CD4-positive, alpha-beta T cell treated with Interleukin-6 at 100 ng/mL for 8 hours (primary cell): ENCODE measurements around the gene PCDHGB4.
"Not testable (repeated sequence)": the region's sequence is repeated elsewhere in the genome, so short reads cannot be mapped to it uniquely, and the experiment has no call there.

Experiments used
- DNase-seq: peaks from one replicate; pipeline ENCODE4 v3.0.0-alpha.2; 2020; ENCODE audit warnings: mixed read lengths, low spot score

PCDHGB4 gene

GRCh38 chr5:141398608-141399007 lies 11.1 kb downstream of the PCDHGB4 start:
- DNase-seq: no peak

- DNase-seq: no peak
Measured at GRCh38 chr5:141399555-141400258, 12.2 kb downstream of the PCDHGB4 start.

GRCh38 chr5:141402553-141403243 lies 15.2 kb downstream of the PCDHGB4 start, which contains the start of gene PCDHGA9:
PCDHGA9 (plus strand) TSS chr5:141402778; CDS start chr5:141402953, 175 bp downstream.
- DNase-seq: no peak

- DNase-seq: no peak
Measured at GRCh38 chr5:141403387-141403786, 15.9 kb downstream of the PCDHGB4 start.

- peak; percentile 17 for DNase-seq
Measured at GRCh38 chr5:141407790-141408505, 20.4 kb downstream of the PCDHGB4 start, which contains the start of gene PCDHGB6. PCDHGB6 (plus strand) TSS chr5:141408021; CDS start chr5:141408203, 182 bp downstream.

GRCh38 chr5:141409598-141410306 lies 22.3 kb downstream of the PCDHGB4 start:
- DNase-seq: no peak

GRCh38 chr5:141411575-141411974 lies 24.1 kb downstream of the PCDHGB4 start:
- no peak for DNase-seq

- DNase-seq: peak; percentile 53
Measured at GRCh38 chr5:141412854-141413539, 25.5 kb downstream of the PCDHGB4 start, which contains the start of gene PCDHGA10. PCDHGA10 (plus strand) TSS chr5:141412987; CDS start chr5:141413176, 189 bp downstream.

- DNase-seq: no peak
Measured at GRCh38 chr5:141413540-141414069, 26.1 kb downstream of the PCDHGB4 start.

GRCh38 chr5:141414548-141415274 lies 27.2 kb downstream of the PCDHGB4 start:
- DNase-seq: not testable (repeated sequence)

DNA sequence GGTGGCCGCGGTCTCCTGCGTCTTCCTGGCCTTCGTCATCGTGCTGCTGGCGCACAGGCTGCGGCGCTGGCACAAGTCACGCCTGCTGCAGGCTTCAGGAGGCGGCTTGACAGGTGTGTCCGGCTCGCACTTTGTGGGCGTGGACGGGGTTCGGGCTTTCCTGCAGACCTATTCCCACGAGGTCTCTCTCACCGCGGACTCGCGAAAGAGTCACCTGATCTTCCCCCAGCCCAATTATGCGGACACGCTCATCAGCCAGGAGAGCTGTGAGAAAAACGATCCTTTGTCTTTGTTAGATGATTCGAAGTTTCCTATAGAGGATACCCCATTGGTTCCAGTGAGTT lies 27.7 kb downstream of the PCDHGB4 start:
- not testable (repeated sequence) for DNase-seq

GRCh38 chr5:141417494-141418172 lies 30.1 kb downstream of the PCDHGB4 start, which contains the start of gene PCDHGB7:
PCDHGB7 (plus strand) TSS chr5:141417677; CDS start chr5:141417860, 183 bp downstream.
- DNase-seq: peak; percentile 13

DNA sequence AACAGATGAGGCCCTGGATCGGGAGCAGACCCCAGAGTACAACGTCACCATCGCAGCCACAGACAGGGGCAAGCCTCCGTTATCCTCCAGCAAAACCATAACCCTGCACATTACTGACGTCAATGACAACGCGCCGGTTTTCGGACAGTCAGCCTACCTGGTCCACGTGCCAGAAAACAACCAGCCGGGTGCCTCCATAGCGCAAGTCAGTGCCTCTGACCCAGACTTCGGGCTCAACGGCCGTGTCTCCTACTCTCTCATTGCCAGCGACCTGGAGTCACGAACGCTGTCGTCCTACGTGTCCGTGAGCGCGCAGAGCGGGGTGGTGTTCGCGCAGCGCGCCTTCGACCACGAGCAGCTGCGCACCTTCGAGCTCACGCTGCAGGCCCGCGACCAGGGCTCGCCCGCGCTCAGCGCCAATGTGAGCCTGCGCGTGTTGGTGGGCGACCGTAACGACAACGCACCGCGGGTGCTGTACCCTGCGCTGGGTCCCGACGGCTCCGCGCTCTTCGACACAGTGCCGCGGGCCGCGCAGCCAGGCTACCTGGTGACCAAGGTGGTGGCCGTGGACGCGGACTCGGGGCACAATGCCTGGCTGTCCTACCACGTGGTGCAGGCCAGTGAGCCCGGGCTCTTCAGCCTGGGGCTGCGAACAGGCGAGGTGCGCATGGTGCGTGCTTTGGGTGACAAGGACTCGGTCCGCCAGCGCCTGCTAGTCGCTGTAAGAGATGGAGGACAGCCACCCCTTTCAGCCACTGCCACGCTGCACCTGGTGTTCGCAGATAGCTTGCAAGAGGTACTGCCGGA lies 31.8 kb downstream of the PCDHGB4 start:
- DNase-seq: no peak

DNA sequence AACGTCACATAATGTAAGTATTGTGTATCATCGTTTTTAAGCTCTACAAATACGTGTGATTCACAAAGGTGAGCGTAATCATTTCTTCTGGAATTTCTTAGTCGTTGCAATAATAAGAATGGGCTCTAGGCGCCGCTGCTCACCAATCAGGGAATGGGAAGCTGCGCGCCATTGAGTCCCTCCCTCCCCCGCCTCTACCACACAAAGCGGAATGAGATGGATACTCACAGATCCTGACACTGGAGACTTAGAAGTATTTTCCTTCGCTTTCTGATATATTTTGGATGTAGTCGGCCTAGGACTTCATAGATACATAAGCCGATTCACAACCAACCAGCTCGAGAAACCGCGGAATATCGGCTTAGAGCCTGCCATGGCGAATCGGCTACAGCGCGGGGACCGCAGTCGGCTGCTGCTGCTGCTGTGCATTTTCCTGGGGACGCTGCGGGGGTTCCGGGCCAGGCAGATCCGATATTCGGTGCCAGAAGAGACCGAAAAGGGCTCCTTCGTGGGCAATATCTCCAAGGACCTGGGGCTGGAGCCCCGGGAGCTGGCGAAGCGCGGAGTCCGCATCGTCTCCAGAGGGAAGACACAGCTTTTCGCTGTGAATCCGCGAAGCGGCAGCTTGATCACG lies 33.5 kb downstream of the PCDHGB4 start, which contains the start of gene PCDHGA11:
Gene PCDHGA11, plus strand, starts transcription at position 197 of the 634 bp plus-strand sequence. Its CDS starts 177 bp downstream, at position 374.
- peak; percentile 8 for DNase-seq

- DNase-seq: no peak
Measured at GRCh38 chr5:141421489-141421855, 34.0 kb downstream of the PCDHGB4 start.

GRCh38 chr5:141422742-141423291 lies 35.3 kb downstream of the PCDHGB4 start:
- no peak for DNase-seq

GRCh38 chr5:141427783-141428426 lies 40.4 kb downstream of the PCDHGB4 start:
- no peak for DNase-seq
